ELR (cell line): ENCODE data around the gene CLDN24.

ENCODE experiments used
- DNase-seq: peaks from one replicate; pipeline ENCODE4 v3.0.0-alpha.2; 2015; ENCODE audit warnings: low read depth

Gene CLDN24

GRCh38 chr4:183322326-183322725, at the start of gene CLDN24:
Gene CLDN24 (minus strand): TSS chr4:183322426. CDS start chr4:183322426, 0 bp downstream.
- DNase-seq = no peak

GRCh38 chr4:183370786-183371185, 48.6 kb upstream of the CLDN24 start:
- no peak for DNase-seq

- no peak for DNase-seq
These were observed 46.8 kb upstream of the CLDN24 start for GRCh38 chr4:183369073-183369472.

GRCh38 chr4:183366206-183366835, 44.1 kb upstream of the CLDN24 start:
- no peak for DNase-seq

- DNase-seq = no peak
These were observed 41.8 kb upstream of the CLDN24 start for GRCh38 chr4:183364025-183364424.

- peak; percentile 46 for DNase-seq
These were observed 40.8 kb upstream of the CLDN24 start for GRCh38 chr4:183362916-183363542.

GRCh38 chr4:183362036-183362435, 39.8 kb upstream of the CLDN24 start:
- no peak for DNase-seq

GRCh38 chr4:183360161-183360919, 38.1 kb upstream of the CLDN24 start:
- DNase-seq = peak; percentile 51

GRCh38 chr4:183358215-183358755, 36.1 kb upstream of the CLDN24 start:
- DNase-seq = no peak

- no peak for DNase-seq
These were observed 34.9 kb upstream of the CLDN24 start for GRCh38 chr4:183356931-183357675.

GRCh38 chr4:183356173-183356830, 34.1 kb upstream of the CLDN24 start:
- DNase-seq = no peak

- peak; percentile 63 for DNase-seq
These were observed 33.2 kb upstream of the CLDN24 start for GRCh38 chr4:183355405-183355804.

- DNase-seq = no peak
These were observed 32.0 kb upstream of the CLDN24 start for GRCh38 chr4:183354219-183354618.

GRCh38 chr4:183353557-183353956, 31.3 kb upstream of the CLDN24 start:
- no peak for DNase-seq

GRCh38 chr4:183352546-183352945, 30.3 kb upstream of the CLDN24 start:
- no peak for DNase-seq

- no peak for DNase-seq
These were observed 28.3 kb upstream of the CLDN24 start for GRCh38 chr4:183350317-183351071.

- DNase-seq = peak; percentile 72
These were observed 27.4 kb upstream of the CLDN24 start for GRCh38 chr4:183349673-183350072.

GRCh38 chr4:183348706-183349659, 26.8 kb upstream of the CLDN24 start:
- DNase-seq = peak; percentile 97

- no peak for DNase-seq
These were observed 25.9 kb upstream of the CLDN24 start for GRCh38 chr4:183348136-183348535.

GRCh38 chr4:183347566-183347965, 25.3 kb upstream of the CLDN24 start:
- peak; percentile 31 for DNase-seq
